VCaP (cell line): ENCODE measurements around the gene SLC10A3.
A peak's percentile ranks its signal among the peaks of the same experiment; 100 is the strongest.

ENCODE experiments used
- H3K27ac ChIP-seq: fragments of 450-650 bp; 2 replicates; pipeline ENCODE4 v1.5.1; 2017
- TF ChIP-seq, protein P1 (sequence below): fragments of 450-650 bp; conservative IDR thresholded peaks from 2 replicates; pipeline ENCODE4 v1.5.1; 2017; ENCODE audit warnings: mild to moderate bottlenecking, moderate library complexity

SLC10A3 gene

GRCh38 chrX:154478728-154479622 is 11.5 kb downstream of the SLC10A3 start, which contains the start of gene LAGE3:
LAGE3 (minus strand) TSS chrX:154479281; CDS start chrX:154478915, 366 bp downstream.
- H3K27ac ChIP-seq = peak within 1 kb of the TSS; percentile 68
- TF ChIP-seq, protein P1, sequence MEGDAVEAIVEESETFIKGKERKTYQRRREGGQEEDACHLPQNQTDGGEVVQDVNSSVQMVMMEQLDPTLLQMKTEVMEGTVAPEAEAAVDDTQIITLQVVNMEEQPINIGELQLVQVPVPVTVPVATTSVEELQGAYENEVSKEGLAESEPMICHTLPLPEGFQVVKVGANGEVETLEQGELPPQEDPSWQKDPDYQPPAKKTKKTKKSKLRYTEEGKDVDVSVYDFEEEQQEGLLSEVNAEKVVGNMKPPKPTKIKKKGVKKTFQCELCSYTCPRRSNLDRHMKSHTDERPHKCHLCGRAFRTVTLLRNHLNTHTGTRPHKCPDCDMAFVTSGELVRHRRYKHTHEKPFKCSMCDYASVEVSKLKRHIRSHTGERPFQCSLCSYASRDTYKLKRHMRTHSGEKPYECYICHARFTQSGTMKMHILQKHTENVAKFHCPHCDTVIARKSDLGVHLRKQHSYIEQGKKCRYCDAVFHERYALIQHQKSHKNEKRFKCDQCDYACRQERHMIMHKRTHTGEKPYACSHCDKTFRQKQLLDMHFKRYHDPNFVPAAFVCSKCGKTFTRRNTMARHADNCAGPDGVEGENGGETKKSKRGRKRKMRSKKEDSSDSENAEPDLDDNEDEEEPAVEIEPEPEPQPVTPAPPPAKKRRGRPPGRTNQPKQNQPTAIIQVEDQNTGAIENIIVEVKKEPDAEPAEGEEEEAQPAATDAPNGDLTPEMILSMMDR = no peak

DNA sequence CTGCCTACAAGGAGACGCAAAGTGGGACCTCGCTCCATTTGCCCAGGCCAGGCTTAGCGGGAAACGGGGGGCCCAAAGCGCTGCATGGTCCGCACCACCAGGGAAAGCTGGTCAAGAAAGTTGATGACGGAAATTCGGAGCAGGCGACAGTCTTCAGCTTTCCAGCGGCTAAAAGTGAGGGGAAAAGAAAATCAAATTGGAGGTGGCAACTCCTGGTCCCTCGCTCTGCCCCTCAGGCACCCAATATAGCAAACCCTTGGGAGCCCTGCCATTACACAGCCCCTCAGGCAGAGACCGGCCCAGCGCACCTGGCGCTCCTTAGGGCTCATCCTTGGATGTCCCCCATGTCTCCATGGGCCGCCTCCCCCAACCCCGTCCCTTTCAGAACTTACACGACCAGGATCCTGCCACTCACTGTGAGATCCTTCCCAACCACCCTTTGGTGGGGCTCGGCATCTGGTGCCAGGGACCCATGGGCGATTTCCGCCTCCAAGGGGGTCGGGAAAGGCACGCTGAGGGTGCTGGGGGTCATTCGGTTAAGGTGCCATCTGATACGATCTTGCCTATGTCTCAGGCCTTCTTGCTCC is 12.4 kb downstream of the SLC10A3 start:
- peak overlapping the region; percentile 68 for H3K27ac ChIP-seq
- TF ChIP-seq, protein P1 = no peak

DNA sequence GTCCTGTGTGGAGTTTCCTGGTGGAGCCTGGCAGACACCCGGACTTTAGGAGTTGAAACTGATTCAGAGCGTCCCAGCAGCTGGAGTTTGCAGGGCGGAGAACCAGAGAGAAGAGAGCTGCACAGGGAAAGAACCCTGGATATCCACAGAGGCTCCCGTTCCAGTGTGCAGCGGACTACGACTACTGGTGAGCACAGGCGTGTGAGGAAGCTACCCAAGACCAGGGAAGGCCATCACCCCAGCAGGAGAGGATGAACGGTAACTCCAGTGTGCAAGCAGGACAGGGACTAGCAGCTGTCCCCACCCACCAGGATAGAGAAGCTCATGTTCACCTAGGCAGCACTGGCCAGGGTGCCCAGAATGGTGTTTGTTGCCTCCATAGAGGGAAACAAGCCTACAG is 13.6 kb downstream of the SLC10A3 start:
- TF ChIP-seq, protein P1 = no peak
- H3K27ac ChIP-seq = no peak overlapping the region

- H3K27ac ChIP-seq = no peak overlapping the region
- TF ChIP-seq, protein P1 = no peak
These were observed 16.7 kb downstream of the SLC10A3 start for GRCh38 chrX:154473683-154474082.

- TF ChIP-seq, protein P1 = no peak
These were observed 17.5 kb downstream of the SLC10A3 start for GRCh38 chrX:154472685-154473632.

DNA sequence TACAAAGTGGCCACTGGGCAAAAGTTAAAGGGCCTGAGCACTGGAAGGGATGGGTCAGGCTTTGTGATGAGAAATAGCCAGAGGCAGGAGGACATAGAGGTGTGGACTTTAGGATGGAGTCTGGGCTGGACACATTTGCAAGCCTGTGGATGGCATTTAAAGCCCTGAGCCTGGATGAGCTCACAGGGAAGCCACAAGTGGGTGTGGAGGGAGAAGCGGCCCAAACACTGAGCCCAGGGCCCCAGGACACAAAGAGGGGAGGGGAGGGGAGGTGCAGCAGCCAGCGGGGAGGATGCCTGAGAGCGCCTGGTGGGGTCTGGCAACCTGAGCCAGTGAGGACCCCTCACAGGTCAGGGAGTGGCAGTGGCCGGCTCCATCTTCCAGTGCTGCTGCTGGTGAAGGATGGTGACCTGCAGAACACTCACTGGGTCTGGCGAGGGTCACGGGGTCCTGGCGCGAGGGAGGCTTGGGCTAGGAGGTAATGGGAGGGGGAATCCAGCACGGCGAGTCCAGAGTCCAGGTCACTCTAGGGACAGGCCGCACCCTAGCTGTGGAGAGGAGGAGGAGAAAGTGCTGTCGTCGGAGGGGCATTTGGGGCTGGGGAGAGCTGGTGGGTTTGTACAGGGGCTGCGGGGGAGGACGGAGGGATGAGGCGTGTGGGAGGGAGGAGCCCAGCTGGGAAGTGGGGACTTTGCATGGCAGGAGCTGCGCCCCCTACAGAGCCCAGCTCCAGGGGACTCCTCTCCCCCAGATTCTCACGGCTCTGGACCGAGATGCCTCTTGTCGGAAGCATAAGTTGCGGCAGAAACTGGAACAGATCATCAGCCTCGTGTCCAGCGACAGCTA is 18.4 kb downstream of the SLC10A3 start:
- H3K27ac ChIP-seq = no peak overlapping the region
- TF ChIP-seq, protein P1 = no peak

More at GRCh38 chrX:154472685-154473632, 17.5 kb downstream of the SLC10A3 start:
- no peak overlapping the region for H3K27ac ChIP-seq
